ENCODE data around the gene PTPN11.

The PTPN11 gene

GRCh38 chr12:112425582-112426382, 7.0 kb downstream of the PTPN11 start:
- H3K9me3 ChIP-seq (ENCODE audit: insufficient read depth, low read length, severe bottlenecking): no peaks in the 10 kb centered on the region
- H4K20me1 ChIP-seq (ENCODE audit: insufficient read depth, low read length): peaks cover 54% of the 10 kb centered on the region; the same call in 1 of the 2 replicates
- no peak for ATAC-seq (ENCODE audit: insufficient read depth, low read depth)
- no peak for TF ChIP-seq CTCF (IDR thresholded peaks at IDR 0.05; ENCODE audit: borderline replicate concordance, extremely low read depth, low read length, poor library complexity, severe bottlenecking)
- TF ChIP-seq EZH2 (IDR thresholded peaks at IDR 0.05; ENCODE audit: borderline replicate concordance, low read depth, low read length, severe bottlenecking): no peak
- no peak overlapping the region for H3K27ac ChIP-seq (ENCODE audit: low read length)
- H3K79me2 ChIP-seq (ENCODE audit: insufficient read depth, low read length): peaks cover 96% of the 10 kb centered on the region
- no peaks in the 10 kb centered on the region for H3K27me3 ChIP-seq (ENCODE audit: insufficient read depth, low read length, poor library complexity)
- no peak overlapping the region for H2AFZ ChIP-seq (ENCODE audit: low read depth, low read length)
- H3K9ac ChIP-seq (ENCODE audit: low read depth, low read length): no peak overlapping the region
- H3K4me1 ChIP-seq (ENCODE audit: insufficient read depth, low read length): peaks cover 16% of the 10 kb centered on the region
- no peak for DNase-seq
- H3K36me3 ChIP-seq (ENCODE audit: insufficient read depth, low read length): peaks cover 14% of the 10 kb centered on the region; the same call in 1 of the 2 replicates
- no peak overlapping the region for H3K4me3 ChIP-seq (ENCODE audit: low read depth in 1 of 2, low read length in 2 of 2)
- H3K4me2 ChIP-seq (ENCODE audit: insufficient read depth, low read length): no peak overlapping the region

DNA sequence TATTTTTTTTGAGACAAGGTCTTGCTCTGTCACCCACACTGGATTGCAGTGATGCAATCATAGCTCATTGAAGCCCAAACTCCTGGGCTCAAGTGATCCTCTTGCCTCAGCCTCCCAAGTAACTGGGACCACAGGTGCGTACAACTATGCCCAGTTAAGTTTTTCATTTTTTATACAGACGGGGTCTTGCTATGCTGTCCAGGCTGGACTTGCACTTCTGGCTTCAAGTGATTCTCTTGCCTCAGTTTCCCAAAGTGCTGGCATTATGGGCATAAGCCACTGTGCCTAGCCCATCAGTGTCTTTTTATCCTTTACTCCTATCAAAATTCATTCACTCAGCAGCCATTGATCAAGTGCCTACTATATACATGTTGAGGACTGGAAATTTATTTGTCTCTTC, 9.0 kb downstream of the PTPN11 start:
- peaks cover 51% of the 10 kb centered on the region; the same call in 1 of the 2 replicates for H4K20me1 ChIP-seq (ENCODE audit: insufficient read depth, low read length)
- H3K4me3 ChIP-seq (ENCODE audit: low read depth in 1 of 2, low read length in 2 of 2): no peak overlapping the region
- TF ChIP-seq CTCF (IDR thresholded peaks at IDR 0.05; ENCODE audit: borderline replicate concordance, extremely low read depth, low read length, poor library complexity, severe bottlenecking) (no peak), EZH2 (IDR thresholded peaks at IDR 0.05; ENCODE audit: borderline replicate concordance, low read depth, low read length, severe bottlenecking) (no peak)
- H3K9me3 ChIP-seq (ENCODE audit: insufficient read depth, low read length, severe bottlenecking): no peaks in the 10 kb centered on the region
- no peaks in the 10 kb centered on the region for H3K27me3 ChIP-seq (ENCODE audit: insufficient read depth, low read length, poor library complexity)
- no peak overlapping the region for H3K4me2 ChIP-seq (ENCODE audit: insufficient read depth, low read length)
- H2AFZ ChIP-seq (ENCODE audit: low read depth, low read length): no peak overlapping the region
- DNase-seq (no peak), ATAC-seq (ENCODE audit: insufficient read depth, low read depth) (no peak)
- peaks cover 96% of the 10 kb centered on the region for H3K79me2 ChIP-seq (ENCODE audit: insufficient read depth, low read length)
- no peak overlapping the region for H3K27ac ChIP-seq (ENCODE audit: low read length)
- peaks cover 6% of the 10 kb centered on the region; the same call in 1 of the 2 replicates for H3K4me1 ChIP-seq (ENCODE audit: insufficient read depth, low read length)
- peaks cover 15% of the 10 kb centered on the region; the same call in 1 of the 2 replicates for H3K36me3 ChIP-seq (ENCODE audit: insufficient read depth, low read length)
- H3K9ac ChIP-seq (ENCODE audit: low read depth, low read length): no peak overlapping the region

GRCh38 chr12:112430929-112431328, 12.2 kb downstream of the PTPN11 start:
- Histone ChIP-seq H3K36me3 (ENCODE audit: insufficient read depth, low read length) (peaks cover 12% of the 10 kb centered on the region; the same call in 1 of the 2 replicates), H3K79me2 (ENCODE audit: insufficient read depth, low read length) (peaks cover 96% of the 10 kb centered on the region), H2AFZ (ENCODE audit: low read depth, low read length) (no peak overlapping the region), H3K27me3 (ENCODE audit: insufficient read depth, low read length, poor library complexity) (no peaks in the 10 kb centered on the region), H3K4me2 (ENCODE audit: insufficient read depth, low read length) (no peak overlapping the region), H3K9ac (ENCODE audit: low read depth, low read length) (no peak overlapping the region), H4K20me1 (ENCODE audit: insufficient read depth, low read length) (peaks cover 53% of the 10 kb centered on the region; the same call in 1 of the 2 replicates), H3K4me3 (ENCODE audit: low read depth in 1 of 2, low read length in 2 of 2) (no peak overlapping the region), H3K27ac (ENCODE audit: low read length) (no peak overlapping the region), H3K9me3 (ENCODE audit: insufficient read depth, low read length, severe bottlenecking) (no peaks in the 10 kb centered on the region), H3K4me1 (ENCODE audit: insufficient read depth, low read length) (no peaks in the 10 kb centered on the region)
- ATAC-seq (ENCODE audit: insufficient read depth, low read depth) (no peak), DNase-seq (no peak)
- TF ChIP-seq CTCF (IDR thresholded peaks at IDR 0.05; ENCODE audit: borderline replicate concordance, extremely low read depth, low read length, poor library complexity, severe bottlenecking): no peak
- TF ChIP-seq EZH2 (IDR thresholded peaks at IDR 0.05; ENCODE audit: borderline replicate concordance, low read depth, low read length, severe bottlenecking): no peak

Measured in DND-41 (cell line).